K562 (cell line): ENCODE data around the gene CENPU. TPM values are rescaled to one million over a fixed set of nuclear protein-coding genes. Genes with fewer than 3 reads are reported as not detected.

Experiments used
- ATAC-seq: fragments of 200-7000 bp; cut with Tn5 transposase; 3 replicates; pipeline ENCODE4 v1.9.1; 2020; ENCODE audit warnings: moderate library complexity
- BruUV-seq: library from RNA; stranded (reverse); fragments of 400-500 nt; replicated peaks from 2 replicates; lab custom pipeline; 2021; lab: Mats Ljungman, UMichigan
- CTCF ChIA-PET: fragments of 300-600 bp; formaldehyde crosslinking; extraction: SDS; loops from one replicate; lab custom pipeline; 2021; ENCODE audit warnings: low intra/inter-chr PET ratio; lab: Yijun Ruan, JAX
- POLR2A ChIA-PET: fragments of 300-600, 350-650 bp; sonication (Branson Sonifier 250); formaldehyde crosslinking; extraction: SDS; loops from one replicate; lab custom pipeline; 2021; ENCODE audit warnings: antibody characterized with exemption, inconsistent platforms; lab: Yijun Ruan, JAX
- DNase-seq, 4 experiments: peaks; one replicate each; pipeline versions ENCODE4 v3.0.0 to v3.0.0-alpha.2; 2011 to 2018; ENCODE audit warnings: low spot score in 3 of 4, mixed read lengths in 3 of 4; ENCODE audit errors: extremely low read depth in 1 of 4
- FAIRE-seq: peaks from 2 replicates; lab custom pipeline; 2011; peaks lifted over from hg19 to GRCh38; lab: Jason Lieb, UNC
- H2AFZ ChIP-seq: 2 replicates; pipeline ENCODE4 v1.6.0; 2011; ENCODE audit warnings: low read depth, low read length, control low read depth, inconsistent platforms
- H3K27ac ChIP-seq: fragments of 200-600 bp; 3 replicates; pipeline ENCODE4 v1.8.0; 2011; ENCODE audit warnings: low read depth, mild to moderate bottlenecking, control low read depth, inconsistent platforms, low read length, moderate library complexity, mixed read lengths; ENCODE audit errors: extremely low read depth
- H3K27me3 ChIP-seq, 2 experiments: fragments of 300-600 bp in 1 of 2; 2 replicates in 1 of 2; 3 replicates in 1 of 2; pipeline versions ENCODE4 v1.6.0 to v1.8.0; 2011; ENCODE audit warnings: inconsistent platforms in 2 of 2, low read length in 2 of 2, mild to moderate bottlenecking in 1 of 2, mixed read lengths in 1 of 2, moderate library complexity in 1 of 2; ENCODE audit not compliant: control insufficient read depth in 2 of 2, insufficient read depth in 2 of 2
- H3K36me3 ChIP-seq: fragments of 300-600 bp; 3 replicates; pipeline ENCODE4 v1.8.0; 2011; ENCODE audit warnings: mild to moderate bottlenecking, low read length, inconsistent platforms; ENCODE audit not compliant: control insufficient read depth, insufficient read depth
- H3K4me1 ChIP-seq, 2 experiments: fragments of 200-600 bp in 1 of 2; replicated peaks in 1 of 2; 2 replicates in 1 of 2; 3 replicates in 1 of 2; pipeline versions ENCODE4 v1.5.1 to v1.8.0; 2011; ENCODE audit warnings: inconsistent platforms in 2 of 2, low read length in 2 of 2, mild to moderate bottlenecking in 1 of 2, mixed read lengths in 1 of 2, moderate library complexity in 1 of 2; ENCODE audit not compliant: control insufficient read depth in 2 of 2, insufficient read depth in 2 of 2
- H3K4me2 ChIP-seq: 2 replicates; pipeline ENCODE4 v1.6.1; 2011; ENCODE audit warnings: low read length, control low read depth, inconsistent platforms, mixed read lengths; ENCODE audit not compliant: insufficient read depth
- H3K4me3 ChIP-seq: fragments of 200-600 bp; sonication (generic), shearing (Covaris generic); 2 replicates; pipeline ENCODE4 v1.5.1; 2016; ENCODE audit warnings: control low read depth, inconsistent platforms
- H3K79me2 ChIP-seq: fragments of 200-600 bp; 3 replicates; pipeline ENCODE4 v1.8.0; 2011; ENCODE audit warnings: low read length, inconsistent platforms; ENCODE audit not compliant: control insufficient read depth, insufficient read depth
- H3K9ac ChIP-seq, 2 experiments: 2 replicates each; pipeline versions ENCODE4 v1.6.0 to v1.6.1; 2011; ENCODE audit warnings: low read depth in 2 of 2, low read length in 2 of 2, control low read depth in 1 of 2, inconsistent platforms in 1 of 2, mild to moderate bottlenecking in 1 of 2, mixed read lengths in 1 of 2; ENCODE audit not compliant: insufficient read depth in 1 of 2
- H3K9me1 ChIP-seq: one replicate; pipeline ENCODE4 v1.6.0; 2011; ENCODE audit warnings: inconsistent platforms, mild to moderate bottlenecking, low read length, moderate library complexity; ENCODE audit not compliant: control insufficient read depth, insufficient read depth
- H3K9me3 ChIP-seq: replicated peaks from 2 replicates; pipeline ENCODE4 v1.5.1; 2011; ENCODE audit warnings: low read depth, low read length, inconsistent platforms; ENCODE audit not compliant: control insufficient read depth, insufficient read depth
- H4K20me1 ChIP-seq: replicated peaks from 2 replicates; pipeline ENCODE4 v1.6.1; 2011; ENCODE audit warnings: low read length, inconsistent platforms, mixed read lengths; ENCODE audit not compliant: control insufficient read depth, insufficient read depth
- CREM ChIP-seq: IDR thresholded peaks from 2 replicates; pipeline ENCODE4 v1.6.1; 2014; ENCODE audit warnings: antibody characterized with exemption, low read depth
- ELF4 ChIP-seq: fragments of 450-650 bp; formaldehyde crosslinking; IDR thresholded peaks from 2 replicates; pipeline ENCODE4 v1.4.0; 2022; ENCODE audit warnings: missing genetic modification characterization
- GATAD2A ChIP-seq: fragments of 450-650 bp; IDR thresholded peaks from 2 replicates; pipeline ENCODE4 v1.6.1; 2017
- NCOR1 ChIP-seq: fragments of 450-650 bp; IDR thresholded peaks from 2 replicates; pipeline ENCODE4 v1.6.1; 2016; ENCODE audit warnings: mild to moderate bottlenecking, moderate library complexity
- PCBP1 ChIP-seq: fragments of 200-400 bp; formaldehyde crosslinking; IDR thresholded peaks from 2 replicates; pipeline ENCODE4 v1.6.1; 2018; ENCODE audit warnings: mild to moderate bottlenecking, low read depth, low read length; ENCODE audit not compliant: poor library complexity, severe bottlenecking
- RBM39 ChIP-seq: fragments of 200-400 bp; formaldehyde crosslinking; optimal IDR thresholded peaks from 2 replicates; pipeline ENCODE3; 2018; ENCODE audit warnings: low read depth, low read length
- SIX5 ChIP-seq, 2 experiments: IDR thresholded peaks; 2 replicates each; pipeline ENCODE4 v1.6.1; 2011; ENCODE audit warnings: low read length in 2 of 2, borderline replicate concordance in 1 of 2, low read depth in 1 of 2, mild to moderate bottlenecking in 1 of 2, moderate library complexity in 1 of 2; ENCODE audit not compliant: insufficient read depth in 1 of 2
- SMAD1 ChIP-seq: fragments of 150-350 bp; IDR thresholded peaks from 2 replicates; pipeline ENCODE4 v1.6.1; 2014; ENCODE audit warnings: low read length, low read depth; ENCODE audit not compliant: partially characterized antibody
- TFAP4 ChIP-seq: sonication (generic); formaldehyde crosslinking; IDR thresholded peaks from 2 replicates; pipeline ENCODE4 v1.8.0; 2022; ENCODE audit warnings: missing genetic modification reagents, mild to moderate bottlenecking, moderate library complexity, borderline replicate concordance
- TRIM24 ChIP-seq, 2 experiments: fragments of 450-650 bp; IDR thresholded peaks; 2 replicates each; pipeline ENCODE4 v1.6.1; 2016
- ZFP91 ChIP-seq: sonication (generic); formaldehyde crosslinking; IDR thresholded peaks from 2 replicates; pipeline ENCODE4 v1.8.0; 2022; ENCODE audit warnings: mild to moderate bottlenecking, missing genetic modification reagents
- ZNF311 ChIP-seq: fragments of 250-450 bp; sonication (Bioruptor Pico); IDR thresholded peaks from 2 replicates; pipeline ENCODE4 v1.4.0; 2020; ENCODE audit warnings: mild to moderate bottlenecking, moderate library complexity
- ZNF696 ChIP-seq: fragments of 250-450 bp; sonication (Bioruptor Pico); conservative IDR thresholded peaks from 2 replicates; pipeline ENCODE4 v1.4.0; 2020; ENCODE audit warnings: mild to moderate bottlenecking, moderate library complexity
- WGBS: fragments of 100-300 bp; shearing (Covaris generic); methylation state at CpG from one replicate; pipeline ENCODE4 v1.1.6; 2016; ENCODE audit warnings: low coverage, mixed read lengths; ENCODE audit not compliant: insufficient coverage; ENCODE audit errors: missing lambda C conversion rate; 5-methylcytosine and 5-hydroxymethylcytosine counted together
- in situ Hi-C: fragments of 300-500 bp; cut with MboI; formaldehyde crosslinking; loops from 4 replicates; pipeline ENCODE4 v1.15.0; 2018; ENCODE audit warnings: inconsistent platforms, mixed read lengths
- intact Hi-C: fragments of 100-400 bp; cut with micrococcal nuclease; formaldehyde crosslinking; loops from 2 replicates; pipeline ENCODE4 v1.14.2; 2022
- polyA plus RNA-seq, 8 experiments: library from polyadenylated mRNA; depleted of rRNA in 4 of 8; stranded (reverse) in 5 of 8; unstranded in 3 of 8; fragments of >200 nt; fragmentation: Nextera tagmentation in 2 of 8; fragmentation: Illumina TruSeq in 1 of 8; extraction: Ambion mirVana in 2 of 8; extraction: Trizol in 1 of 8; gene quantifications; 2 replicates each; pipeline versions ENCODE4 v1.2.1 to v1.2.3, GENCODE V29; 2011 to 2014; ENCODE audit warnings: inconsistent platforms in 1 of 8, missing spikeins in 1 of 8
- total RNA-seq, 7 experiments: library from RNA; depleted of rRNA in 6 of 7; stranded (reverse); fragments of >200 nt in 6 of 7; fragmentation: Illumina TruSeq in 2 of 7; extraction: Trizol in 2 of 7; gene quantifications; 2 replicates each; pipeline versions ENCODE4 v1.2.1 to v1.2.3, GENCODE V29; 2011 to 2021; ENCODE audit warnings: low replicate concordance in 1 of 7
- TF ChIP-seq, protein P1 (sequence below): fragments of 450-650 bp; formaldehyde crosslinking; IDR thresholded peaks from 2 replicates; pipeline ENCODE4 v1.4.0; 2022; ENCODE audit warnings: mild to moderate bottlenecking, moderate library complexity

The CENPU gene
- total and polyA plus RNA-seq, 9 of the 15 experiments (the other 6 are each of a cell fraction or from before 2014, with no cell fraction given) = 39.4 to 98.7 (median 84.3) TPM

- BruUV-seq = no TSS peak
- in situ Hi-C loops = no loop called here
Measured at GRCh38 chr4:184768296-184768695, 34.4 kb upstream of the CENPU start.

More at GRCh38 chr4:184768296-184768695, 34.4 kb upstream of the CENPU start:
- H3K4me1 ChIP-seq = no peaks in the 10 kb centered on the region
- H3K36me3 ChIP-seq = peaks cover 12% of the 10 kb centered on the region; the same call in 1 of the 3 replicates
- no peak overlapping the region for H2AFZ ChIP-seq
- CTCF ChIA-PET = no interaction called here
- no peaks in the 10 kb centered on the region for H3K27me3 ChIP-seq
- H3K9me3 ChIP-seq = no peaks in the 10 kb centered on the region
- H3K4me2 ChIP-seq = no peak overlapping the region
- POLR2A ChIA-PET = no interaction called here
- no peaks in the 10 kb centered on the region for H3K9me1 ChIP-seq
- TF ChIP-seq ZNF311 (CRISPR knock-in tag) = no peak
- TF ChIP-seq ZFP91 = no peak
- TF ChIP-seq NCOR1 = no peak
- TF ChIP-seq TRIM24 (IDR thresholded peaks at IDR 0.05) = no peak
- no peak for TF ChIP-seq TFAP4 (CRISPR knock-in tag)
- TF ChIP-seq ZNF696 (CRISPR knock-in tag) = no peak
- no peak for TF ChIP-seq RBM39
- TF ChIP-seq ELF4 (CRISPR knock-in tag) = no peak
- no peak for TF ChIP-seq PCBP1
- TF ChIP-seq SMAD1 = no peak
- TF ChIP-seq, protein P1, sequence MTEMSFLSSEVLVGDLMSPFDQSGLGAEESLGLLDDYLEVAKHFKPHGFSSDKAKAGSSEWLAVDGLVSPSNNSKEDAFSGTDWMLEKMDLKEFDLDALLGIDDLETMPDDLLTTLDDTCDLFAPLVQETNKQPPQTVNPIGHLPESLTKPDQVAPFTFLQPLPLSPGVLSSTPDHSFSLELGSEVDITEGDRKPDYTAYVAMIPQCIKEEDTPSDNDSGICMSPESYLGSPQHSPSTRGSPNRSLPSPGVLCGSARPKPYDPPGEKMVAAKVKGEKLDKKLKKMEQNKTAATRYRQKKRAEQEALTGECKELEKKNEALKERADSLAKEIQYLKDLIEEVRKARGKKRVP (CRISPR knock-in tag) = no peak
- no peak for TF ChIP-seq CREM
- TF ChIP-seq SIX5 (IDR thresholded peaks at IDR 0.05; ENCODE audit: borderline replicate concordance in 1 of 2, insufficient read depth in 1 of 2, low read depth in 1 of 2, low read length in 2 of 2) = no peak
- no peak for TF ChIP-seq GATAD2A
- H3K79me2 ChIP-seq = no peaks in the 10 kb centered on the region
- FAIRE-seq = no peak
- no peak overlapping the region for H3K9ac ChIP-seq
- DNase-seq = no peak
- no peak overlapping the region for H3K4me3 ChIP-seq
- H4K20me1 ChIP-seq = no peaks in the 10 kb centered on the region
- no peak for ATAC-seq
- 65% methylated on average over 5 of the region's 5 CpGs for WGBS
- no peak overlapping the region for H3K27ac ChIP-seq
- intact Hi-C loops = no loop called here
